ENCODE data around the gene NET1.

The NET1 gene

DNA sequence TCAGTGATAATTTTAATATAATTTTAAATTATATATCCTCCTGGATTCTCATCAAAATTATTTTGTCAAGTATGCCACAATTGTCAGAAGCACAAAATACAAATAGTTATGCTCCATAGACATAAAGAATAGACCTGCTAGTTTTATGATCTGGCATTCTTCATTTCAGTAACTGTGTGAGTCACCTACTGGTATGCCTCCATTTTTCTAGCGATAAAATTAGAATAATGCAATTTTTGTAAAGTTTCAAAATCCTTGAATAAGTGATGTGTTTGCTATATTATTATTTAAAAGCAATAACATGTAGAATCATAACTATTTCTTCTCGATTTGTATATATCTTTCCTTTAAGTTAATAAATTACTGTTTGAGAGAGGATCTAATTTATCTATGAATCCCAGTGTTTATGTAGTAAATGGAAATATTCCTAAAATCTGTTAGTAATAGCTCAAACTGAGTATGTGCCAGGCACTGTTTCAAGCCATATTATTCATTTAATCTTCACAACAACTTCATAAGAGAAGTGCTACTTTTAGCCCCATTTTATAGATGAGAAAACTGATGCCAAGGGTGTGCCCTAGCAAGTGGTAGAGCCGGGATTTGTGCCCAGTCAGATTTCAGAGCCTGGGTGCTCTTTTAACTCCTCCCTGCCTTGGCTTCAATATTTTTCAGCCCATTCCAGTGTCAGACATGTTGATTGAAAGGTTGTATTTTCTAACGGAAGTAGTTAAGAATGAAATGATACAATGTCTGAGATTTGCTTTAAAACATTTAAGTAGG lies 38.4 kb downstream of the NET1 start:
- no CpG with 5 or more reads among the region's 4 CpGs for WGBS (ENCODE audit: insufficient coverage, insufficient read length)
- no peaks in the 10 kb centered on the region for H3K27me3 ChIP-seq (ENCODE audit: control insufficient read depth, insufficient read depth, low read length)
- H3K4me3 ChIP-seq (ENCODE audit: low read length), result no peak overlapping the region
- no peak for DNase-seq (ENCODE audit: low read depth, low spot score)
- H3K36me3 ChIP-seq (ENCODE audit: control insufficient read depth, insufficient read depth, low read length), result peaks cover 13% of the 10 kb centered on the region; the same call in 1 of the 2 replicates
- H3K27ac ChIP-seq (ENCODE audit: low read length), result no peak overlapping the region
- H3K9me3 ChIP-seq (ENCODE audit: control insufficient read depth, insufficient read depth, low read length), result no peaks in the 10 kb centered on the region
- H3K4me1 ChIP-seq (ENCODE audit: control insufficient read depth, insufficient read depth, low read length), result no peaks in the 10 kb centered on the region; the same call in 1 of the 2 replicates

DNA sequence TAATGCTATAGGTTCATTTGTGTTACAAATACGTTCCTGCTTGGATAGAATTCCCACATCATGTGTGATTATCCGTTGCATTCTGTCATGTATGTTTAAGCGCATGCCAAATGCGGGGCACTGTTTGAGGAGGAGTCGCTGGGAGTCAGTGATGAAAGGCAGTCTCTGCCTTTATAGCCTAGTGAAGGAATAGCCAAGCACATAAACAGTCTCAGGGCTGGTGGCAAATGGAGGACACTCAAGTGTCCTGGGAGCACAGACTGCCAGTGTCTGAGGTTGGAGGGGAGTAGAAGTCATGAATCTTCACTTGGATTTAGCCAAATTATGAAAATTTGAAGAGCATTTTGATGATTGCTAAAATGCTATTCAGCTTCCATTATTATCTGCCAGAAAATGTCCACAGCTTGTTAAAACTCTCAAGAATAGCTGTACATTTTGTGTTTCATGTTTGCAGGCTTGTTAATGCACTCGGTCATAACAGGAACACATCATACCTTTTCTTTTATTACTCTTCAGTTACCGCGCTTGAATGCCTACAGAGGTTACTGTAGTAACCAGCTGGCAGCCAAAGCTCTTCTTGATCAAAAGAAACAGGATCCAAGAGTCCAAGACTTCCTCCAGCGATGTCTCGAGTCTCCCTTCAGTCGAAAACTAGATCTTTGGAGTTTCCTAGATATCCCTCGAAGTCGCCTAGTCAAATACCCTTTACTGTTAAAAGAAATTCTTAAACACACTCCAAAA lies 41.6 kb downstream of the NET1 start:
- WGBS (ENCODE audit: insufficient coverage, insufficient read length), result no CpG with 5 or more reads among the region's 13 CpGs
- no peaks in the 10 kb centered on the region for H3K4me1 ChIP-seq (ENCODE audit: control insufficient read depth, insufficient read depth, low read length)
- peaks cover 22% of the 10 kb centered on the region for H3K36me3 ChIP-seq (ENCODE audit: control insufficient read depth, insufficient read depth, low read length)
- no peak overlapping the region for H3K27ac ChIP-seq (ENCODE audit: low read length)
- H3K9me3 ChIP-seq (ENCODE audit: control insufficient read depth, insufficient read depth, low read length), result no peaks in the 10 kb centered on the region
- no peaks in the 10 kb centered on the region for H3K27me3 ChIP-seq (ENCODE audit: control insufficient read depth, insufficient read depth, low read length)
- H3K4me3 ChIP-seq (ENCODE audit: low read length), result no peak overlapping the region
- DNase-seq (ENCODE audit: low read depth, low spot score), result no peak

DNA sequence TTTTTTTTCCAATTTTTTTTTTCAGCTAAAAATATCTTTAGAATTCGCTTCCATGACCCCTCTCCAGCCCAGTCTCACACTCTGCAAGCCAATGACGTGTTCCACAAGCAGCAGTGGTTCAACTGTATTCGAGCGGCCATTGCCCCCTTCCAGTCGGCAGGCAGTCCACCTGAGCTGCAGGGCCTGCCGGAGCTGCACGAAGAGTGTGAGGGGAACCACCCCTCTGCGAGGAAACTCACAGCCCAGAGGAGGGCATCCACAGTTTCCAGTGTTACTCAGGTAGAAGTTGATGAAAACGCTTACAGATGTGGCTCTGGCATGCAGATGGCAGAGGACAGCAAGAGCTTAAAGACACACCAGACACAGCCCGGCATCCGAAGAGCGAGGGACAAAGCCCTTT lies 44.2 kb downstream of the NET1 start:
- H3K9me3 ChIP-seq (ENCODE audit: control insufficient read depth, insufficient read depth, low read length), result no peaks in the 10 kb centered on the region
- DNase-seq (ENCODE audit: low read depth, low spot score), result no peak
- no peaks in the 10 kb centered on the region for H3K4me1 ChIP-seq (ENCODE audit: control insufficient read depth, insufficient read depth, low read length)
- WGBS (ENCODE audit: insufficient coverage, insufficient read length), result no CpG with 5 or more reads among the region's 12 CpGs
- H3K36me3 ChIP-seq (ENCODE audit: control insufficient read depth, insufficient read depth, low read length), result peaks cover 22% of the 10 kb centered on the region
- H3K27ac ChIP-seq (ENCODE audit: low read length), result no peak overlapping the region
- H3K4me3 ChIP-seq (ENCODE audit: low read length), result no peak overlapping the region
- no peaks in the 10 kb centered on the region for H3K27me3 ChIP-seq (ENCODE audit: control insufficient read depth, insufficient read depth, low read length)

DNA sequence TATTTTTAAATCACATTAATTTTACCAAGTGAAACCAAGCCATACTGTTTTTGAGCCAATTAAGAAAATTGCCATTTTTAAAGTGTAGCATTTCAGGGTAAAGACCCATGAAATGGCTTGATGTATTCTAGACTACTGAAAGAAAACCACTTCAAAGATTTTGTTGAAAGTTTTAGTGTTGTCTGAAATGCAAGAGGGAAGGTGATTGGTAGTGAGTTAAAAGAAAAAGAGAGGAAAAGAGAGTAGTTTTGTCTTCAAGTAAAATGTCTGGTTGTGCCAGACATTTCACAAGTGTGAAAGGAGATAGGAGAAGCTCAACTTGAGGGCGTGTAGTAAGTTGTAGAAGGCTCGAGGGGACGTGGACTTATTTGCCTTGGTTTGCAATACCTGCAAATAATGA lies 45.4 kb downstream of the NET1 start:
- no peaks in the 10 kb centered on the region for H3K9me3 ChIP-seq (ENCODE audit: control insufficient read depth, insufficient read depth, low read length)
- peaks cover 1% of the 10 kb centered on the region; the same call in 1 of the 2 replicates for H3K4me1 ChIP-seq (ENCODE audit: control insufficient read depth, insufficient read depth, low read length)
- H3K4me3 ChIP-seq (ENCODE audit: low read length), result no peak overlapping the region
- peaks cover 22% of the 10 kb centered on the region for H3K36me3 ChIP-seq (ENCODE audit: control insufficient read depth, insufficient read depth, low read length)
- H3K27me3 ChIP-seq (ENCODE audit: control insufficient read depth, insufficient read depth, low read length), result no peaks in the 10 kb centered on the region
- no peak for DNase-seq (ENCODE audit: low read depth, low spot score)
- WGBS (ENCODE audit: insufficient coverage, insufficient read length), result no CpG with 5 or more reads among the region's 3 CpGs
- no peak overlapping the region for H3K27ac ChIP-seq (ENCODE audit: low read length)

DNA sequence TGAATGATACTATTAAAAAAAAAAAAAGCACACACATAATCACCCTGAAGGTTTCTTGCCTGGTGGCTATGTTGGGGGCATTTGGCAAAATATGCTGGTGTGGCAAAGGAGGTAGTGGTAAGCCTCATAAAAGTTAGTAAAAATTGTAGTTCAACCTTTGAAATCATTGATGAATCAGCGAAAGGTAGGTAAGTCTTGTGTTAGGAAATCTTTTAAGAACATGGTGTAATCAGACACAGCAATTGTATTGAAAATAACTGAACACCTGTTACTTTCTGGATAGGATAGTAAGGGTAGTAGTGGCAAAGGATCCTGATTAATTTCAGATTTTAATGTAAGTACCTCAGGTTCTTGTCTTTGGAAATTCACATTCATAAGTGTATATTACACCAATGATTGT lies 46.1 kb downstream of the NET1 start:
- peaks cover 20% of the 10 kb centered on the region for H3K36me3 ChIP-seq (ENCODE audit: control insufficient read depth, insufficient read depth, low read length)
- no peak for DNase-seq (ENCODE audit: low read depth, low spot score)

DNA sequence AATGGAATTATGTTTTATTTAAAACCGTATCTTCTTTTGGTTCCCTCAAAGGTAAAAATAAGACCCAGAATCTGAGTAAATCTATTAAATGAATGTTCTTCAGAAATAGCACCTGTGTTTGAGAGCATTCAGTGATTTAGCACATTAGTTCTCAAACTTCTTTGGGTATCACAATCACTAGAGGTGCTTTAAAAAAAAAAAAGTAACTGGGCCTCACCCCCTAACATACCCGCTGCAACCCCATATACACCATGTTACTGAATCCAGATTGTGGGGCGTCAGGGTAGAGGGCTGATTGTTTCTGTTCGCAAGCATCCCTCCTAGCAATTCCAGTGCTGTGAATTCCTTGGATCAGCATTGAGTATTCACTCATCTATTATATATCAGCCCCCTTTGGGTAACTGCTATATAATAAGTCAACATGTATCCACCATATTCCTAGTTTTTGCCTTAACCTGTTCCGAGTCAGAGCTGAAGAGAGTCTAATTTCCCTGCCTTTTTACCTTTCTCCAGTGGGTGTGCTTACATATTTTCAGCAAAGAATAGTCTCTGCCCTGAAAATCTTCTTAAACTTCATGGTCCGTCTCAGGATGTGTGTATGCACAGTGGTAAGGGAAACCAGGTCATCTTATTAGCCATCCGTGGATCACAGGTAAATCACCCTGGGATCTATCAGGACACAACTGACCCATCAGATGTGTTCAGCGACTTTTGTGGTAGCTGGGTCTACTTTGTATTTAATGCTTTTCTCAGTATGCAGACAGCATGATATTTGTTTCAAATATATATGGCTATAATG lies 46.8 kb downstream of the NET1 start:
- WGBS (ENCODE audit: insufficient coverage, insufficient read length), result no CpG with 5 or more reads among the region's 8 CpGs
- no peak for DNase-seq (ENCODE audit: low read depth, low spot score)
- Histone ChIP-seq H3K9me3 (ENCODE audit: control insufficient read depth, insufficient read depth, low read length) (no peaks in the 10 kb centered on the region), H3K4me3 (ENCODE audit: low read length) (no peak overlapping the region), H3K36me3 (ENCODE audit: control insufficient read depth, insufficient read depth, low read length) (peaks cover 13% of the 10 kb centered on the region), H3K4me1 (ENCODE audit: control insufficient read depth, insufficient read depth, low read length) (peaks cover 1% of the 10 kb centered on the region; the same call in 1 of the 2 replicates), H3K27ac (ENCODE audit: low read length) (no peak overlapping the region), H3K27me3 (ENCODE audit: control insufficient read depth, insufficient read depth, low read length) (no peaks in the 10 kb centered on the region)

More for the DNA sequence above, 46.1 kb downstream of the NET1 start:
- H3K9me3 ChIP-seq (ENCODE audit: control insufficient read depth, insufficient read depth, low read length), result no peaks in the 10 kb centered on the region
- no peak overlapping the region for H3K27ac ChIP-seq (ENCODE audit: low read length)
- no peak overlapping the region for H3K4me3 ChIP-seq (ENCODE audit: low read length)
- H3K4me1 ChIP-seq (ENCODE audit: control insufficient read depth, insufficient read depth, low read length), result peaks cover 1% of the 10 kb centered on the region; the same call in 1 of the 2 replicates
- WGBS (ENCODE audit: insufficient coverage, insufficient read length), result no CpG with 5 or more reads among the region's 1 CpG
- no peaks in the 10 kb centered on the region for H3K27me3 ChIP-seq (ENCODE audit: control insufficient read depth, insufficient read depth, low read length)

DNA sequence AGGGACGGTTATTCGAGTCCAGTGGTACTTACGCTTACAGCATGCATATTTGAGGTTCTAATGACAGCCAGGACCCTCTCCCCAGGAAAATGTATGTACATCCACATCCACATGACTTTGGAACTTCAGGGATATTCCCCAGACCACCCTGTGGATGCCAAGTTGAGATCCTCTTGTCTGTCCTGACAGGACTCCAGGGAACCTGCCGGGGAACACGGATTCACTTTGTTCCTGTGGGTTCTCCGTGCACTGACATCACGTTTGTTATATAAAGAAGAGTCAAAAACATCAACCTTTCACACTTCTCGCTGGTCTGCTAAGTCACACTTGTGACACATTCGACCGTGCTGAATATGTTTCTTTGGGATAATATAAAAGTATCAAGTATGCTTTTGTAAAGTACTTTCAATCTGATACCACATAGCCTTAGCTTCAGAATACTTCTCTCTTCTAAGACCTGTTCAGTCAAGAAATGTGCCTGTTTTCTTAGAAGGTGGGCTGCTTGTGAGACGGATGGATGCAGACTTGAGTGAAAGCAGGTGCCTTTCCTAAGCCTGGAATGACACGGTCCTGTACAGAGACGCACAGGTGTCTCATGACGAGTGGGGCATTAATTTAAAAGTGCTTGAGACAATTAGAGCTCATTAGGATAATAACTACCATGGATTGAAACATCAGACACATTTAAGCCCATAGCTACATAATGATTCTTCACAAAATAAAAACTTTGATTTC lies 48.3 kb downstream of the NET1 start:
- WGBS (ENCODE audit: insufficient coverage, insufficient read length), result no CpG with 5 or more reads among the region's 14 CpGs
- Histone ChIP-seq H3K36me3 (ENCODE audit: control insufficient read depth, insufficient read depth, low read length) (peaks cover 8% of the 10 kb centered on the region), H3K4me3 (ENCODE audit: low read length) (no peak overlapping the region), H3K27me3 (ENCODE audit: control insufficient read depth, insufficient read depth, low read length) (no peaks in the 10 kb centered on the region), H3K9me3 (ENCODE audit: control insufficient read depth, insufficient read depth, low read length) (no peaks in the 10 kb centered on the region), H3K4me1 (ENCODE audit: control insufficient read depth, insufficient read depth, low read length) (peaks cover 1% of the 10 kb centered on the region; the same call in 1 of the 2 replicates), H3K27ac (ENCODE audit: low read length) (no peak overlapping the region)
- DNase-seq (ENCODE audit: low read depth, low spot score), result no peak

DNA sequence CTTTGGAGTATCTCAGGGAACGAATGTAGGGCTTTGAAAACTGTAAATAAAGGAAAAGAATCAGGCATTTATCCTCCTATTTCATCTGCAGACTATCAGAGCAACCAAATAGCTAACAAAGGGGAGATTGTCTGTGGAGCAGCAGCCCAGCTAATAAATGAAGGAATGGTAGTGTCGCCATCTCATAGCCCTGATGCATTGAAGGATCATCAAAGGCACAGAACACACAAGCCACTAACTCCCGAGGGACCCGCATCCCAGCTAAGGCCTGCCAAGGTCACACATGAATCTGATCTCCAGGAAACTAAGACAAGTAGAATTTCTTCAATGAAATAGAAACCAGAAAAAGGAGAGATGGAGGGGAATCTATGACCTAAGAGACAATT lies 48.8 kb downstream of the NET1 start:
- H3K27me3 ChIP-seq (ENCODE audit: control insufficient read depth, insufficient read depth, low read length), result no peaks in the 10 kb centered on the region
- H3K36me3 ChIP-seq (ENCODE audit: control insufficient read depth, insufficient read depth, low read length), result peaks cover 5% of the 10 kb centered on the region
- no peaks in the 10 kb centered on the region for H3K9me3 ChIP-seq (ENCODE audit: control insufficient read depth, insufficient read depth, low read length)
- H3K4me3 ChIP-seq (ENCODE audit: low read length), result no peak overlapping the region
- H3K27ac ChIP-seq (ENCODE audit: low read length), result no peak overlapping the region
- WGBS (ENCODE audit: insufficient coverage, insufficient read length), result no CpG with 5 or more reads among the region's 4 CpGs
- H3K4me1 ChIP-seq (ENCODE audit: control insufficient read depth, insufficient read depth, low read length), result peaks cover 1% of the 10 kb centered on the region; the same call in 1 of the 2 replicates
- no peak for DNase-seq (ENCODE audit: low read depth, low spot score)

DNA sequence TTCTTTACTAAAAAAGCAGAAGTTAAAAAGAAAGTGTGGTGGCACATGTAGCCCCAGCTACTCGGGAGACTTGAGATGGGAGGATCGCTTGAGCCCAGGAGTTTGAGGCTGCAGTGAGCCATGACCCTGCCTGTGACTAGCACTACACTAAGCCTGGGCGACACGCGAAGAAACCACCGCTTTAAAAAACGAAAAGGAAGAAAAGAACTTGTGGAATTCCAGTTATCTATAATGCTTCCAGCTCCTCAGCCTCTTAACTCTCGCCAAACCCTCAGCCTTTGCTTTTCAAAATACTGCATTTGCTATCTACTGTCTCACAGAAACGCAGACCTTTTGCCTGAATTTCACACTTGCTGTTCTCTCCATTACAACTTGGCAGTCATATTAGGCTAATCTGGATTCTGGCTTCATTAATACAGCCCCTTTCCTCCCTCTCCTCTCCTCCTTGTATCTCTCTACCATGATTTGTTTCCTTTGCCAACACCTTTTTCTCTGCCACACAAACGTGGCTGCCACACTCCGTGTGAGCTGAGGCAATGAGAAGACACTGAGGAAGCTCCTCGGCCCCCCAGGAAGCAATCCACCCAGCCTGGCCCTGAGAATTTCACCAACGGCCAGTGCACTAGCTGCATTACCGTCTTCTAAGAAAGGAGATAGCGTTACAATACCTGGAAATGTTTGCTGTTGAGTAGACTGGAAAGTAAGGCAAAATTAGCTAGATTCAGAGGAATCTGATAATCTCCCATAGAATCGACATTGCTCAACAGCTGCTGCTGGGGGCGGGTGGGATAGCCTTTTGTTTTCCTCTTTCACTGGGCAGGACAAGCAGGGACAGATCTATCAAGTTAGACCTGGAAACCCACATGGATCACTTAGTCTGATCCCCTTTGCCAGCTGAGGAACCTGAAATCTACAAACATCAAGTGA lies 49.8 kb downstream of the NET1 start:
- no peaks in the 10 kb centered on the region for H3K27me3 ChIP-seq (ENCODE audit: control insufficient read depth, insufficient read depth, low read length)
- no peaks in the 10 kb centered on the region; the same call in 1 of the 2 replicates for H3K36me3 ChIP-seq (ENCODE audit: control insufficient read depth, insufficient read depth, low read length)
- H3K27ac ChIP-seq (ENCODE audit: low read length), result no peak overlapping the region
- no peak overlapping the region for H3K4me3 ChIP-seq (ENCODE audit: low read length)
- DNase-seq (ENCODE audit: low read depth, low spot score), result no peak
- WGBS (ENCODE audit: insufficient coverage, insufficient read length), result no CpG with 5 or more reads among the region's 17 CpGs
- no peaks in the 10 kb centered on the region for H3K9me3 ChIP-seq (ENCODE audit: control insufficient read depth, insufficient read depth, low read length)
- peaks cover 5% of the 10 kb centered on the region; the same call in 1 of the 2 replicates for H3K4me1 ChIP-seq (ENCODE audit: control insufficient read depth, insufficient read depth, low read length)
